Lung (tissue), 12 donors: ENCODE data around the gene RRP15. TPM values are rescaled to one million over a fixed set of nuclear protein-coding genes. Genes with fewer than 3 reads are reported as not detected.

ENCODE experiments used
- ATAC-seq: fragments of 200-7000 bp; cut with Tn5 transposase; one replicate; pipeline ENCODE4 v1.9.1; 2020; ENCODE audit warnings: moderate number of reproducible peaks; ENCODE audit not compliant: insufficient read depth, low FRiP score
- DNase-seq, 3 donors: peaks; one replicate each; pipeline ENCODE4 v3.0.0-alpha.2; 2013 to 2017
- H3K27ac ChIP-seq, 2 donors: one replicate each; pipeline ENCODE4 v1.5.1; 2013; ENCODE audit warnings: mild to moderate bottlenecking in 2 of 2, moderate library complexity in 2 of 2, control low read depth in 1 of 2, inconsistent platforms in 1 of 2, low read depth in 1 of 2, low read length in 1 of 2
- H3K27me3 ChIP-seq, 3 donors: one replicate each; pipeline ENCODE4 v1.5.1; 2013; ENCODE audit warnings: low read length in 2 of 3; ENCODE audit not compliant: control insufficient read depth in 3 of 3, insufficient read depth in 3 of 3
- H3K36me3 ChIP-seq, 4 donors: one replicate each; pipeline ENCODE4 v1.5.1; 2013; ENCODE audit warnings: low read length in 4 of 4, mild to moderate bottlenecking in 1 of 4, moderate library complexity in 1 of 4; ENCODE audit not compliant: control insufficient read depth in 4 of 4, insufficient read depth in 4 of 4
- H3K4me1 ChIP-seq, 5 donors: one replicate each; pipeline ENCODE4 v1.5.1; 2013; ENCODE audit warnings: low read length in 5 of 5, mild to moderate bottlenecking in 2 of 5, moderate library complexity in 1 of 5; ENCODE audit not compliant: control insufficient read depth in 5 of 5, insufficient read depth in 5 of 5
- H3K4me3 ChIP-seq: one replicate; pipeline ENCODE4 v1.5.1; 2013; ENCODE audit warnings: mild to moderate bottlenecking, control low read depth, moderate library complexity
- H3K9ac ChIP-seq, 2 donors: one replicate each; pipeline ENCODE4 v1.5.1; 2013; ENCODE audit warnings: low read length in 2 of 2, control low read depth in 1 of 2; ENCODE audit not compliant: insufficient read depth in 1 of 2
- H3K9me3 ChIP-seq, 4 donors: one replicate each; pipeline ENCODE4 v1.5.1; 2013; ENCODE audit warnings: low read length in 3 of 4, mild to moderate bottlenecking in 1 of 4, moderate library complexity in 1 of 4; ENCODE audit not compliant: control insufficient read depth in 4 of 4, insufficient read depth in 3 of 4
- CTCF ChIP-seq: IDR thresholded peaks from 2 replicates; pipeline ENCODE4 v1.5.1; 2012; ENCODE audit warnings: mild to moderate bottlenecking; ENCODE audit errors: control extremely low read depth, extremely low read depth
- WGBS, 2 donors: extraction: QIAGEN DNeasy Blood & Tissue Kit; methylation state at CpG; one replicate each; pipeline ENCODE4 v1.1.7; 2013; 5-methylcytosine and 5-hydroxymethylcytosine counted together
- polyA plus RNA-seq, 2 donors: library from polyadenylated mRNA; stranded (reverse); fragments of 200-250 nt; gene quantifications; one replicate each; pipeline ENCODE4 v1.2.1, GENCODE V29; 2013
- total RNA-seq, 2 donors: library from RNA; depleted of rRNA in 1 of 2; stranded (reverse); fragments of >200 nt in 1 of 2; gene quantifications; one replicate each; pipeline ENCODE4 v1.2.1, GENCODE V29; 2014 to 2021
- donor health status: control.
- donor health status: control.
- donor health status: Bipolar disorder and iron deficiency.
- donor health status: healthy.
- donor health status: DM: yes; HTN: yes; CAD: no.

RRP15 gene
- total and polyA plus RNA-seq, 4 donors, result 3.5 to 17.1 (median 8.2) TPM

GRCh38 chr1:218346391-218347204 lies 61.5 kb downstream of the RRP15 start:
- peaks cover 0 to 4% (median 0%) of the 10 kb centered on the region in 4 donors for H3K36me3 ChIP-seq
- peak overlapping the region; percentile 86 to 96 for H3K9ac ChIP-seq
- 0 to 1% methylated on average over 39 of the region's 39 CpGs for WGBS, 2 donors
- H3K27ac ChIP-seq, result peak overlapping the region; percentile 51 to 90
- ATAC-seq (no peak), DNase-seq (peak; percentile 46 to 70 (median 69))
- TF ChIP-seq CTCF, result no peak
- H3K4me1 ChIP-seq, result peaks cover 0 to 35% (median 2%) of the 10 kb centered on the region in 5 donors
- H3K27me3 ChIP-seq, result no peaks in the 10 kb centered on the region
- H3K9me3 ChIP-seq, result no peaks in the 10 kb centered on the region
- H3K4me3 ChIP-seq, result peak overlapping the region; percentile 64

- Histone ChIP-seq H3K9me3 (no peaks in the 10 kb centered on the region), H3K4me1 (peaks cover 0 to 41% (median 3%) of the 10 kb centered on the region in 5 donors), H3K9ac (peak overlapping the region; percentile 86 to 96), H3K36me3 (peaks cover 0 to 4% (median 0%) of the 10 kb centered on the region in 4 donors), H3K27me3 (no peaks in the 10 kb centered on the region), H3K4me3 (peak overlapping the region; percentile 48), H3K27ac (peak overlapping the region; percentile 12 to 63)
- ATAC-seq (no peak), DNase-seq (peak; percentile 84 to 94 (median 91))
- WGBS, 2 donors, result 1 to 2% methylated on average over 14 of the region's 14 CpGs
- TF ChIP-seq CTCF, result no peak
Observed at GRCh38 chr1:218347336-218347722, 62.2 kb downstream of the RRP15 start.

- H3K36me3 ChIP-seq, result peaks cover 0 to 4% (median 2%) of the 10 kb centered on the region in 4 donors
- 11 to 16% methylated on average over 9 of the region's 9 CpGs for WGBS, 2 donors
- peak overlapping the region; percentile 48 for H3K4me3 ChIP-seq
- peaks cover 0 to 46% (median 3%) of the 10 kb centered on the region in 5 donors for H3K4me1 ChIP-seq
- H3K27ac ChIP-seq, result peak overlapping the region in 1 of 2 donors; percentile 63
- TF ChIP-seq CTCF, result no peak
- no peaks in the 10 kb centered on the region for H3K27me3 ChIP-seq
- no peaks in the 10 kb centered on the region for H3K9me3 ChIP-seq
- peak; percentile 89 to 97 (median 97) for DNase-seq
- no peak for ATAC-seq
- peak overlapping the region; percentile 86 to 96 for H3K9ac ChIP-seq
Observed at GRCh38 chr1:218347723-218348627, 62.9 kb downstream of the RRP15 start.
